ENCODE measurements around the gene CDHR1. TPM values are rescaled to one million over a fixed set of nuclear protein-coding genes. Genes with fewer than 3 reads are reported as not detected.

The CDHR1 gene
- polyA plus RNA-seq, 3 donors: 0.06 to 0.15 (median 0.11) TPM

DNA sequence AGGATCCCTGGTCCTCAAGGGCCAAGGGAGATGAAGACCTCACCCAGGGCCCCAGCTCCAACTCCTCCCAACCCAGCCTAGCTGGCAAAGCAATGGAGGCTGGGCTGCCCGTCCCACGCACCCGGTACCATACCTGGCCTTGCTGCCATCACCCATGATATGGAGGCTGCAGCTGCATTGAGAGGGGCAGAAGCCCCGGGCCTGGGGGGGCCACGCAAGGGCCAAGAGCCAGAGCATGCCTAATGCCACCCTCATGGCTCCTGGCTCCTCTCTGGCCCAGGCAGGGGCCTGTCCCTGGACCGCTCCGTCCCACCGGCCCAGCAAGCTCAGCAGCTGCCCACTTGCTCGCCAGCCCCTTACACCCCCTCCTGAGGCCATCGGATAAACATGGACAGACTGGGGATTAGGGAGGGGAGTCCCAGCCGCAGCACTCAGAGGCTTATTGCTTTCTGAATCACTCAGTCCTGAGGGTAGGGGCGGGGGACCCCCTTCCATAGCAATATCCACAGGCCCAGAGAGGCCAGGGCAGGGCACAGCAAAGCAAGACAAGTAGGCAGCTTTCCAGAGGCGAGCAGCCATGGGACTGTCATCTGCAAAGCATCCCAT lies 47.0 kb downstream of the CDHR1 start, which contains the start of gene LRIT1:
Gene LRIT1, minus strand, starts transcription at position 362 of the 606 bp plus-strand sequence. Its CDS starts 107 bp downstream, at position 255.
- no peak within 1 kb of the TSS for H3K27ac ChIP-seq (ENCODE audit: low read depth, low read length)
- WGBS, 3 donors: 78 to 84% (median 84%) methylated on average over 13 of the region's 13 CpGs

GRCh38 chr10:84243759-84244158 lies 49.4 kb downstream of the CDHR1 start:
- 91 to 100% (median 91%) methylated on average over 3 of the region's 3 CpGs for WGBS, 3 donors
- no peak overlapping the region for H3K27ac ChIP-seq (ENCODE audit: low read depth, low read length)

DNA sequence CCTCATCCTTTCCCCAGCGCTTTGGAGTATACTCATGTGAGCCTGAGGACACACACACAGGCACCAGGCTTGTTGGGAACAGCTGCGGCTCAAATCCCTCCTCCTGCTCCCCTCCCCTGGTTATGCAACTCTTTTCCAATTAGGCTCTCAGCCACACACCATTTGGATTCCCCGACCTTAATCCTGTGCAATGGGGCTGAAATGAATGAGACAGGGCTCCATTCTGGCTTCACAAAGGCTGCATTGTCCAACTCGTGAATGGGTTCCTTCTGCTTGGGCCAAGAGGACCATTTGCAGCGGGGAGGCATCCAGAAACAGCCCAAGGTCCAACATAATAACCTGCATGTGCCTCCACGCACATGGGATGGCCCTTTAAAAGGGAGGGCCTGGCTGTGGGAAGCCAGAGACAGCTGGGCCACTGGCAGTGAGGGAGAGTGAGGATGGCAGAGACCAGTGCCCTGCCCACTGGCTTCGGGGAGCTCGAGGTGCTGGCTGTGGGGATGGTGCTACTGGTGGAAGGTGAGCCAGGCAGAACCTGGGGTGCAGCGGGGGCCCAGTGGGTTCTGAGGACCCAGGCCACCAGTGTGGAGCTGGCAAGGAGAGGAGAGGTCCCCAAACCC lies 50.4 kb downstream of the CDHR1 start, which contains the start of gene RGR:
Gene RGR, plus strand, starts transcription at position 403 of the 620 bp plus-strand sequence. Its CDS starts 38 bp downstream, at position 441.
- no peak within 1 kb of the TSS for H3K27ac ChIP-seq (ENCODE audit: low read depth, low read length)
- 40 to 62% (median 62%) methylated on average over 9 of the region's 9 CpGs for WGBS, 3 donors

DNA sequence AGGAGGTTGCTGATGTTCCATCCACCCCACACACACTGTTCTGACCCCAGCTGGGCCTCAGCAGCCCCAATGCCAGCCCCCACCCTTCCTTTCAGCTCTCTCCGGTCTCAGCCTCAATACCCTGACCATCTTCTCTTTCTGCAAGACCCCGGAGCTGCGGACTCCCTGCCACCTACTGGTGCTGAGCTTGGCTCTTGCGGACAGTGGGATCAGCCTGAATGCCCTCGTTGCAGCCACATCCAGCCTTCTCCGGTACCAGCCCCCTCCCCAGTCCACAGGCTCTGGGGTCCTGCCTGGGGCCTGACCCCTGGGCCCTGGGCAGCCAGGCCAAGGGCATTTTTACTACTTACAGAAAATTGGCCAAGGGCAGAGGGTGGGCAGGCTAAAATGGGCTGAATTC lies 53.2 kb downstream of the CDHR1 start:
- H3K27ac ChIP-seq (ENCODE audit: low read depth, low read length): no peak overlapping the region
- 74 to 84% (median 79%) methylated on average over 6 of the region's 6 CpGs for WGBS, 3 donors

DNA sequence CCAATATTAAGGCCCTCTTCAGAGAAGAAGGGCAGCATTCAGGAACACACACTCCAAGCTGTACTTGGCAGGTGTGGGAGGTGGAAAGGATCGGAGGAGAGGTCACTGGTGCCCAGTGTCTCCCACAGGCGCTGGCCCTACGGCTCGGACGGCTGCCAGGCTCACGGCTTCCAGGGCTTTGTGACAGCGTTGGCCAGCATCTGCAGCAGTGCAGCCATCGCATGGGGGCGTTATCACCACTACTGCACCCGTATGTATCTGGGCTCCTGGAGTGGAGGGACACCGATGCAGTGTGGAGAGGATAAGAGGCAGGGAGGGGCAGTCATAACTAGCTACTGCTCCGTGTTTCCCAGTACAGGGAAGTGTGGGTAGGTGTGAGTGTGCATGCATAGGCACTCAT lies 54.5 kb downstream of the CDHR1 start:
- 74 to 82% (median 82%) methylated on average over 12 of the region's 12 CpGs for WGBS, 3 donors
- H3K27ac ChIP-seq (ENCODE audit: low read depth, low read length): no peak overlapping the region

- 49 to 56% (median 54%) methylated on average over 10 of the region's 10 CpGs for whole genome bisulfite sequencing, 3 donors
- H3K27ac ChIP-seq (ENCODE audit: low read depth, low read length): no peak overlapping the region
Measured at GRCh38 chr10:84254552-84255478, 60.5 kb downstream of the CDHR1 start.

GRCh38 chr10:84256510-84257342 lies 62.4 kb downstream of the CDHR1 start:
- H3K27ac ChIP-seq (ENCODE audit: low read depth, low read length): no peak overlapping the region
- WGBS, 3 donors: 35 to 38% (median 36%) methylated on average over 35 of the region's 35 CpGs

DNA sequence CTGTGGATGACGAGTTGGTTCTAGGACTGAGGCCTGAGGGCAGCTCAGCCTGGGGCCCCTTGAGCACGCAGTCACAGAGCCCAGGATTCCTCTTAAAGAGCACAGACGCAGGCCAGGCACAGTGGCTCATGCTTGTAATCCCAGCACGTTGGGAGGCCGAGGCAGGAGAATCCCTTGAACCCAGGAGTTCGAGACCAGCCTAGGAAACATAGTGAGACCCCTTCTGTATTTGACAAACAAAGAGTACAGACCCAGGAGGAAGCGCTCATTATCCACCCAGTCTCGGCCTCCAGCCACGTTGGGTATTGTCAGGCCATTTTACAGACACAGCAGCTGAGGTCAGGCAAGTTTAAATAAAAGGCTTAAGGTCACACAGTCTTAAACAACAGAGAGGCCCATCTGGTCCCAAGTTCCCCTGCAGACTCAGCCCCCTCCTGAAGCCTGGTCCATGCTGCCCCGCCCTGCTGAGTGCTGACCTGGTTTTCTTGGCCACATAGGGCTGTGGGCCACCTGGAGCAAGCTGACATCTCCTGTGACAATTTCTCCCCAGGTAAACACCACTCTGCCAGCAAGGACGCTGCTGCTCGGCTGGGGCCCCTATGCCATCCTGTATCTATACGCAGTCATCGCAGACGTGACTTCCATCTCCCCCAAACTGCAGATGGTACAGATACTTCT lies 63.1 kb downstream of the CDHR1 start:
- no peak overlapping the region for H3K27ac ChIP-seq (ENCODE audit: low read depth, low read length)
- WGBS, 3 donors: 71 to 79% (median 75%) methylated on average over 15 of the region's 15 CpGs

DNA sequence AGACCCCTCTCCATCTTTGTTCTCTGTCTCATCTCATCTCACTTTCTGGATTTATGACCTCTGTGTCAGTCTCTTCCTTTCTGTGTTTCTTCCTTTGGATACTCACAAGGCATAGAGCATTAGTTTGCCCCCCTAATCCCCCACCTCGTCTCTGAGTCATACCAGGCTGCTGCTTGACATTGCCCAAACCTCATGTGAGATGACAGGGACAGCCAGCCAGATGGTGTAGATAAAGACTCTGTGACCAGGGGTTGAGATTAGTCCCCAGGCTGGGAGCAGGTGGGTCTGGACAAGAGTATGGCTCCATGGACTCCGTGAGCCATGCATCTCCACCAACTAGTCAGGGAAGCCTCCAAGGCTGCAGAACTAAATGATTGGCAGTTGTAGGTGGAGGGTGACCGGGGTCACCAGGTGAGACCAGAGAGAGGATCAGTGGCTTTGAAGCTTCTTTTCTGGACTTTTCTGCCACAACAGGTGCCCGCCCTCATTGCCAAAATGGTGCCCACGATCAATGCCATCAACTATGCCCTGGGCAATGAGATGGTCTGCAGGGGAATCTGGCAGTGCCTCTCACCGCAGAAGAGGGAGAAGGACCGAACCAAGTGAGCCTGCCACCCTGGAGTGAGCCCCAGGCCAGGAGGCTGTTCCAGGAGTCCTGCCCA lies 63.8 kb downstream of the CDHR1 start:
- 80 to 87% (median 83%) methylated on average over 6 to 7 of the region's 7 CpGs for WGBS, 3 donors
- no peak overlapping the region for H3K27ac ChIP-seq (ENCODE audit: low read depth, low read length)

DNA sequence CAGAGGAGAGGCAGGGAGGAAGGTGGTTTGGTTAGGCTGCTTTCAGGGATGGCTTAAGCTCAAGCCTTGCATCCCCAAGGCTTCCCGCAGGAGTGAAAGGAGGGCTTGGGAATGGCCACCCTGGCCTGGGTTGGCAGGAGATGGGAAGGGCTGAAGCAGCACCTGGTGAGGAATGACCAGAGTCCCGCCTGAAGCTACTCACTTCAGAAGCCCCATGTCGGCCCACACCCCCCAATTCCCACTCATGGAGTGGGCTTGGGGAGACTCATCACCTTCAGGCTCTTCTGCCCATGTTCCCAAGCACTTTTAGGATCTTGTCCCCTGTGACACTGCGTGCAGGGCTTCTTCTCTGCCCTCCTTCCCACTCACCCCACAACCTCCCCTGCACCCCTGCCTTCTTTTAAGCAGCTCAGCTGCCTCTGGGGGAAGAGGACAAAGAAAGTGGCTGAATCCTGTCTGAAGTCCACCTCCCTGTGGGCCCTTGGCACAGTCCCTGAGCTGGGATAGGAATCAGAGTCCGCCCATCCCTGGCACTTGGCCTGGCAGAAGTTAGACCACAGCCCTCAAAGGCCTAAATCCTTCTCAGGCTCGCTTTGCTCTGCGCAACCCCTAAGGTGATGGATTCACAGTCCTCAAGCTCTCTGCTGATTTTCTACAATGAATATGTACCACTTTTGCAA lies 67.0 kb downstream of the CDHR1 start:
- WGBS, 3 donors: 78 to 88% (median 82%) methylated on average over 7 of the region's 7 CpGs
- no peak overlapping the region for H3K27ac ChIP-seq (ENCODE audit: low read depth, low read length)

- H3K27ac ChIP-seq (ENCODE audit: low read depth, low read length): no peak overlapping the region
- 69 to 74% (median 73%) methylated on average over 13 of the region's 13 CpGs for WGBS, 3 donors
Measured at GRCh38 chr10:84262190-84262956, 68.0 kb downstream of the CDHR1 start.

DNA sequence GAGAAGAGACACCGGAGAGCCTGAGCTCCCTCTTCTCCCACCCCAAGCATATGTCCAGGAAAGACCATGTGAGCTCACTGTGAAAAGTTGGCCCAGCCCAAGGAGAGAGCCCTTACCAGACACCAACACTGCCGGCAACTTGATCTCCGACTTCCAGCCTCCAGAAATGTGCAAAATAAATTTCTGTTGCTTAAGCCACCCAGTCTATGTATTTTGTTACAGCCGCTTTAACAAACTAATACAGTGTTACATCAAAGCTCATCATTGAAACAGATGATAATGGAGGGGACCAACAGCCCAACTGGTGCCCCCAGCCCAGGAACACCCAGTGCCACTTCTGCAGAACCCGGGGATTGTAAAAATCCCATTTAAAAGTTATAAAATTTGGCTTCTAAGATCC lies 69.4 kb downstream of the CDHR1 start:
- H3K27ac ChIP-seq (ENCODE audit: low read depth, low read length): no peak overlapping the region
- WGBS, 3 donors: 76 to 80% (median 80%) methylated on average over 5 of the region's 5 CpGs

DNA sequence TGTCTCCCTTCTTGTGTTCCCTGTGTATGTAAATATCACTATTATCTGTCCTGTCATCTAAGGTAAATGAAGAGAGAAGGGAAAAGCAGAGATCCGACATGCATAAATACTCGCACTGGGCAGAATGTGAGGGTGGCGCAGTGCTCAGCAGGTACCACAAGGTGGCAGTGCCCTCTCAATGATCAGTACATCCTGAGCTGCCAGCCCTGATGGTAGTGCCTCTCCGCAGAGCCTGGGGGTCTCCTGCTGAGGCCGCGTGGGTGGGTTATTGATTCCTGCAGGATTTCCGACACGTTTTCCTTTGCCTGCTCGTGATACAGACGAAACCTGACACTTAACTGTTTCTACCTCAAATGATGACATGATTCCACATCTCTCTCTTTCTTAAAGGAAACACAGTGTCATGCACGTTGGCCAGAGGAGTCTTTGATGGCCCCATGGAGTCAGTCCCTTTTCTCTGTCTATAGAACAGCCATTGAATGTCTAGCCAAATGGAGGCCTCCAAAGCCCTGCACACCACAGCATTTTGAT lies 70.3 kb downstream of the CDHR1 start:
- WGBS, 3 donors: 2 to 3% (median 2%) methylated on average over 11 of the region's 11 CpGs
- H3K27ac ChIP-seq (ENCODE audit: low read depth, low read length): no peak overlapping the region

- no peak overlapping the region for H3K27ac ChIP-seq (ENCODE audit: low read depth, low read length)
- 70 to 88% (median 77%) methylated on average over 4 of the region's 4 CpGs for WGBS, 3 donors
Measured at GRCh38 chr10:84265418-84265817, 71.1 kb downstream of the CDHR1 start.

GRCh38 chr10:84267503-84268126 lies 73.3 kb downstream of the CDHR1 start:
- WGBS, 3 donors: 38 to 49% (median 48%) methylated on average over 7 of the region's 7 CpGs
- H3K27ac ChIP-seq (ENCODE audit: low read depth, low read length): no peak overlapping the region

All from adipose tissue (tissue), 3 donors.